ENCODE measurements around the gene HES4. TPM values are rescaled to one million over a fixed set of nuclear protein-coding genes. Genes with fewer than 3 reads are reported as not detected.

Gene HES4
- total RNA-seq, 4 donors from 2014 or later = 12.7 to 34.8 (median 31.6) TPM

DNA sequence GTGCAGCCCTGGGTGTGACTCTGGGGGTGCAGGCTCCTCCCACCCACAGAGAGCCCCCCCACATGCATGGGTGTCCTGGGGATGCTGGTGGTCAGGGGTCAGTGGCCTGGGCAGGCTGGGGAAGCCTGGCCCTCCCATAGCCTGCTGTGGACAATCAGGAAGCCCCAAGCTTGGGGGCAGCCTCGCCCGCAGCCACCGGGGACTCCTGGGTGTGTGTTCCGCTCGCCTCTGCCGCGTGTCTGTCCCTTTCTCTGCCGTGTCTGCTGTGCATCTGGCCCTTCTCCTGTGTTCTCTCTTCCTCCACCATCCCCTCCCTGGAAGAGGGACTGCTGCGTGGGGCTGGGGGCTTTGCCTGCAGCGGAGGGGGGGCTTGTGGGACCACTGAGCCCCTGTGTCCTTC lies 42.9 kb upstream of the HES4 start:
- H3K27ac ChIP-seq = no peak overlapping the region
- H3K4me1 ChIP-seq = peaks cover 24% of the 10 kb centered on the region
- no peak for TF ChIP-seq POLR2AphosphoS5 (IDR thresholded peaks at IDR 0.05)
- no peak for TF ChIP-seq POLR2A (IDR thresholded peaks at IDR 0.05)
- TF ChIP-seq EP300 (IDR thresholded peaks at IDR 0.05) = no peak
- TF ChIP-seq, protein P1, sequence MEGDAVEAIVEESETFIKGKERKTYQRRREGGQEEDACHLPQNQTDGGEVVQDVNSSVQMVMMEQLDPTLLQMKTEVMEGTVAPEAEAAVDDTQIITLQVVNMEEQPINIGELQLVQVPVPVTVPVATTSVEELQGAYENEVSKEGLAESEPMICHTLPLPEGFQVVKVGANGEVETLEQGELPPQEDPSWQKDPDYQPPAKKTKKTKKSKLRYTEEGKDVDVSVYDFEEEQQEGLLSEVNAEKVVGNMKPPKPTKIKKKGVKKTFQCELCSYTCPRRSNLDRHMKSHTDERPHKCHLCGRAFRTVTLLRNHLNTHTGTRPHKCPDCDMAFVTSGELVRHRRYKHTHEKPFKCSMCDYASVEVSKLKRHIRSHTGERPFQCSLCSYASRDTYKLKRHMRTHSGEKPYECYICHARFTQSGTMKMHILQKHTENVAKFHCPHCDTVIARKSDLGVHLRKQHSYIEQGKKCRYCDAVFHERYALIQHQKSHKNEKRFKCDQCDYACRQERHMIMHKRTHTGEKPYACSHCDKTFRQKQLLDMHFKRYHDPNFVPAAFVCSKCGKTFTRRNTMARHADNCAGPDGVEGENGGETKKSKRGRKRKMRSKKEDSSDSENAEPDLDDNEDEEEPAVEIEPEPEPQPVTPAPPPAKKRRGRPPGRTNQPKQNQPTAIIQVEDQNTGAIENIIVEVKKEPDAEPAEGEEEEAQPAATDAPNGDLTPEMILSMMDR (IDR thresholded peaks at IDR 0.05) = no peak
- H3K4me3 ChIP-seq = no peak overlapping the region
- peaks cover 45% of the 10 kb centered on the region for H3K36me3 ChIP-seq
- H3K9me3 ChIP-seq = no peaks in the 10 kb centered on the region
- no peak for DNase-seq (ENCODE audit: low spot score in 2 of 2)
- peaks cover 15% of the 10 kb centered on the region for H3K27me3 ChIP-seq
- WGBS = no CpG with 5 or more reads among the region's 10 CpGs

- no peak for TF ChIP-seq POLR2AphosphoS5 (IDR thresholded peaks at IDR 0.05)
- TF ChIP-seq POLR2A (IDR thresholded peaks at IDR 0.05) = no peak
- TF ChIP-seq, protein P1 (IDR thresholded peaks at IDR 0.05) = no peak
- no peak for TF ChIP-seq EP300 (IDR thresholded peaks at IDR 0.05)
- peaks cover 35% of the 10 kb centered on the region for H3K36me3 ChIP-seq
Observed at GRCh38 chr1:1041873-1042272, 42.0 kb upstream of the HES4 start.

GRCh38 chr1:1041092-1041523 lies 41.2 kb upstream of the HES4 start:
- Histone ChIP-seq H3K27ac (no peak overlapping the region), H3K4me1 (peaks cover 36% of the 10 kb centered on the region), H3K9me3 (no peaks in the 10 kb centered on the region), H3K36me3 (peaks cover 27% of the 10 kb centered on the region), H3K27me3 (peaks cover 20% of the 10 kb centered on the region), H3K4me3 (peak overlapping the region; percentile 48)
- no peak for DNase-seq (ENCODE audit: low spot score in 2 of 2)
- 80% methylated on average over 8 of the region's 60 CpGs for WGBS
- no peak for TF ChIP-seq POLR2AphosphoS5 (IDR thresholded peaks at IDR 0.05)
- TF ChIP-seq EP300 (IDR thresholded peaks at IDR 0.05) = no peak
- TF ChIP-seq, protein P1 (IDR thresholded peaks at IDR 0.05) = no peak
- TF ChIP-seq POLR2A (IDR thresholded peaks at IDR 0.05) = no peak

More at GRCh38 chr1:1041873-1042272, 42.0 kb upstream of the HES4 start:
- Histone ChIP-seq H3K4me3 (no peak overlapping the region), H3K27ac (no peak overlapping the region), H3K4me1 (peaks cover 31% of the 10 kb centered on the region), H3K9me3 (no peaks in the 10 kb centered on the region), H3K27me3 (peaks cover 19% of the 10 kb centered on the region)
- WGBS = no CpG with 5 or more reads among the region's 25 CpGs
- no peak for DNase-seq (ENCODE audit: low spot score in 2 of 2)

GRCh38 chr1:1040004-1040991 lies 40.4 kb upstream of the HES4 start:
- peaks cover 26% of the 10 kb centered on the region for H3K27me3 ChIP-seq
- no peak for DNase-seq (ENCODE audit: low spot score in 2 of 2)
- peaks cover 22% of the 10 kb centered on the region for H3K36me3 ChIP-seq
- TF ChIP-seq POLR2AphosphoS5 (IDR thresholded peaks at IDR 0.05) (no peak), POLR2A (IDR thresholded peaks at IDR 0.05) (no peak), EP300 (IDR thresholded peaks at IDR 0.05) (no peak)
- TF ChIP-seq, protein P1 (IDR thresholded peaks at IDR 0.05) = no peak
- no peaks in the 10 kb centered on the region for H3K9me3 ChIP-seq
- H3K4me3 ChIP-seq = peak overlapping the region; percentile 48
- peaks cover 36% of the 10 kb centered on the region for H3K4me1 ChIP-seq
- H3K27ac ChIP-seq = no peak overlapping the region
- 20% methylated on average over 4 of the region's 99 CpGs for WGBS
